ENCODE measurements around the gene ABHD17A. TPM values are rescaled to one million over a fixed set of nuclear protein-coding genes. Genes with fewer than 3 reads are reported as not detected.

Gene ABHD17A
- total and polyA plus RNA-seq, 9 of the 15 experiments (the other 6 are each of a cell fraction or from before 2014, with no cell fraction given) = 0.04 to 135 (median 21.8) TPM; not detected in 1

GRCh38 chr19:1856698-1857603 lies 28.3 kb downstream of the ABHD17A start (continued):
- TF ChIP-seq ZBTB43 (CRISPR knock-in tag; IDR thresholded peaks at IDR 0.05) = no peak
- TF ChIP-seq HDAC3 (IDR thresholded peaks at IDR 0.05; ENCODE audit: borderline replicate concordance, partially characterized antibody) = no peak
- TF ChIP-seq ATF4 (CRISPR knock-in tag; IDR thresholded peaks at IDR 0.05) = no peak
- no peak for TF ChIP-seq RHOXF2B (CRISPR knock-in tag; conservative IDR thresholded peaks at IDR 0.05)
- no peak for TF ChIP-seq FOXA1 (IDR thresholded peaks at IDR 0.05; ENCODE audit: borderline replicate concordance)
- TF ChIP-seq KDM2B (CRISPR knock-in tag; IDR thresholded peaks at IDR 0.05) = peak; percentile 67; the same call in 1 of the 2 replicates
- TF ChIP-seq SMARCA5 (IDR thresholded peaks at IDR 0.05) = no peak
- 0 out of 2 replicates have a peak, but pooled peaks have one; percentile 39 for TF ChIP-seq ERF (CRISPR knock-in tag; IDR thresholded peaks at IDR 0.05)
- 0 out of 2 replicates have a peak, but pooled peaks have one; percentile 29 for TF ChIP-seq ZNF592 (IDR thresholded peaks at IDR 0.05)
- TF ChIP-seq SMARCB1 (IDR thresholded peaks at IDR 0.05; ENCODE audit: insufficient read length, low read depth) = no peak
- no peak for TF ChIP-seq ZNF133 (CRISPR knock-in tag; IDR thresholded peaks at IDR 0.05)
- TF ChIP-seq RBM14 (IDR thresholded peaks at IDR 0.05; ENCODE audit: borderline replicate concordance, insufficient read depth, low read depth, low read length) = no peak
- no peak for TF ChIP-seq BCLAF1 (IDR thresholded peaks at IDR 0.05; ENCODE audit: borderline replicate concordance in 1 of 2, control insufficient read depth in 1 of 2, low read depth in 2 of 2, low read length in 1 of 2)
- TF ChIP-seq ZNF311 (CRISPR knock-in tag; IDR thresholded peaks at IDR 0.05) = no peak
- no peak for TF ChIP-seq CREBBP (IDR thresholded peaks at IDR 0.05; ENCODE audit: low read depth, low read length)
- TF ChIP-seq ELK3 (CRISPR knock-in tag; IDR thresholded peaks at IDR 0.05) = no peak

Data from K562 (cell line).